Nephron (organoid): ENCODE measurements around the gene ITPRID1.

Experiments used
- H3K27ac Mint-ChIP-seq, 3 experiments: 2 replicates each; pipeline ENCODE4 v1.8.0; 2020; ENCODE audit warnings: mixed read lengths in 3 of 3, mild to moderate bottlenecking in 2 of 3, moderate library complexity in 1 of 3
- H3K27me3 Mint-ChIP-seq: 2 replicates; pipeline ENCODE4 v1.8.0; 2021; ENCODE audit warnings: low read depth, mild to moderate bottlenecking, moderate library complexity, mixed read lengths
- H3K36me3 Mint-ChIP-seq: 2 replicates; pipeline ENCODE4 v1.8.0; 2020; ENCODE audit warnings: low read depth, mixed read lengths
- H3K4me1 Mint-ChIP-seq: 2 replicates; pipeline ENCODE4 v1.8.0; 2020; ENCODE audit warnings: mixed read lengths
- H3K4me3 Mint-ChIP-seq, 3 experiments: 2 replicates each; pipeline ENCODE4 v1.8.0; 2020; ENCODE audit warnings: mild to moderate bottlenecking in 3 of 3, mixed read lengths in 3 of 3, moderate library complexity in 2 of 3
- H3K9me3 Mint-ChIP-seq: 2 replicates; pipeline ENCODE4 v1.8.0; 2020; ENCODE audit warnings: mixed read lengths
- CTCF ChIP-seq, 3 experiments: fragments of 200-600 bp; sonication (generic); IDR thresholded peaks; one replicate each; pipeline ENCODE4 v1.5.0; 2021; ENCODE audit warnings: antibody characterized with exemption in 3 of 3; ENCODE audit not compliant: unreplicated experiment in 3 of 3

Gene ITPRID1

GRCh38 chr7:31476073-31476745 lies 37.7 kb upstream of the ITPRID1 start:
- Mint-ChIP-seq H3K36me3 (no peaks in the 10 kb centered on the region), H3K27me3 (peaks cover 4% of the 10 kb centered on the region), H3K27ac (no peak overlapping the region), H3K4me1 (peaks cover 18% of the 10 kb centered on the region), H3K9me3 (no peaks in the 10 kb centered on the region), H3K4me3 (no peak overlapping the region)
- no peak for TF ChIP-seq CTCF (IDR thresholded peaks at IDR 0.05; ENCODE audit: unreplicated experiment in 3 of 3)

- Mint-ChIP-seq H3K4me1 (peaks cover 18% of the 10 kb centered on the region), H3K36me3 (no peaks in the 10 kb centered on the region), H3K9me3 (no peaks in the 10 kb centered on the region), H3K27ac (no peak overlapping the region), H3K4me3 (no peak overlapping the region), H3K27me3 (peaks cover 4% of the 10 kb centered on the region)
- TF ChIP-seq CTCF (IDR thresholded peaks at IDR 0.05; ENCODE audit: unreplicated experiment in 3 of 3): no peak
These were observed 36.8 kb upstream of the ITPRID1 start for GRCh38 chr7:31476941-31477677.

GRCh38 chr7:31478018-31478417 lies 35.9 kb upstream of the ITPRID1 start:
- H3K27ac Mint-ChIP-seq: no peak overlapping the region
- no peaks in the 10 kb centered on the region for H3K36me3 Mint-ChIP-seq
- peaks cover 4% of the 10 kb centered on the region for H3K27me3 Mint-ChIP-seq
- H3K4me1 Mint-ChIP-seq: peaks cover 18% of the 10 kb centered on the region
- H3K9me3 Mint-ChIP-seq: no peaks in the 10 kb centered on the region
- H3K4me3 Mint-ChIP-seq: no peak overlapping the region
- TF ChIP-seq CTCF (IDR thresholded peaks at IDR 0.05; ENCODE audit: unreplicated experiment in 3 of 3): no peak

- TF ChIP-seq CTCF (IDR thresholded peaks at IDR 0.05; ENCODE audit: unreplicated experiment in 3 of 3): no peak
- Mint-ChIP-seq H3K4me3 (no peak overlapping the region), H3K27ac (no peak overlapping the region), H3K4me1 (peaks cover 18% of the 10 kb centered on the region), H3K9me3 (no peaks in the 10 kb centered on the region), H3K27me3 (peaks cover 4% of the 10 kb centered on the region), H3K36me3 (no peaks in the 10 kb centered on the region)
These were observed 35.2 kb upstream of the ITPRID1 start for GRCh38 chr7:31478721-31479120.

- no peak for TF ChIP-seq CTCF (IDR thresholded peaks at IDR 0.05; ENCODE audit: unreplicated experiment in 3 of 3)
- Mint-ChIP-seq H3K9me3 (peaks cover 13% of the 10 kb centered on the region), H3K4me3 (no peak overlapping the region), H3K36me3 (no peaks in the 10 kb centered on the region), H3K4me1 (peaks cover 8% of the 10 kb centered on the region), H3K27me3 (peaks cover 10% of the 10 kb centered on the region), H3K27ac (no peak overlapping the region)
These were observed 26.8 kb upstream of the ITPRID1 start for GRCh38 chr7:31487071-31487470.

GRCh38 chr7:31487476-31487875 lies 26.4 kb upstream of the ITPRID1 start:
- Mint-ChIP-seq H3K27ac (no peak overlapping the region), H3K9me3 (peaks cover 13% of the 10 kb centered on the region), H3K27me3 (peaks cover 10% of the 10 kb centered on the region), H3K4me1 (peaks cover 8% of the 10 kb centered on the region), H3K4me3 (no peak overlapping the region), H3K36me3 (no peaks in the 10 kb centered on the region)
- no peak for TF ChIP-seq CTCF (IDR thresholded peaks at IDR 0.05; ENCODE audit: unreplicated experiment in 3 of 3)
